Measurements from ENCODE around the gene LY6G6F.

LY6G6F gene

GRCh38 chr6:31739639-31740396 is 33.2 kb downstream of the LY6G6F start, which contains the start of gene MSH5:
Gene MSH5 (plus strand): TSS chr6:31740005. CDS start chr6:31740467, 462 bp downstream.
- peak; percentile 99 for DNase-seq (ENCODE audit: low read depth)

- no peak for DNase-seq (ENCODE audit: low read depth)
Observed at GRCh38 chr6:31740397-31741223, 33.9 kb downstream of the LY6G6F start.

- DNase-seq (ENCODE audit: low read depth): no peak
Observed at GRCh38 chr6:31741815-31742214, 35.1 kb downstream of the LY6G6F start.

- DNase-seq (ENCODE audit: low read depth): no peak
Observed at GRCh38 chr6:31742894-31743293, 36.2 kb downstream of the LY6G6F start.

- no peak for DNase-seq (ENCODE audit: low read depth)
Observed at GRCh38 chr6:31744422-31744821, 37.8 kb downstream of the LY6G6F start.

- no peak for DNase-seq (ENCODE audit: low read depth)
Observed at GRCh38 chr6:31749301-31750036, 42.8 kb downstream of the LY6G6F start.

GRCh38 chr6:31750411-31751022 is 43.9 kb downstream of the LY6G6F start:
- DNase-seq (ENCODE audit: low read depth): no peak

- DNase-seq (ENCODE audit: low read depth): no peak
Observed at GRCh38 chr6:31752739-31753319, 46.2 kb downstream of the LY6G6F start.

GRCh38 chr6:31758281-31758680 is 51.6 kb downstream of the LY6G6F start:
- DNase-seq (ENCODE audit: low read depth): no peak
